Measurements from ENCODE around the gene CCDC142.

Gene CCDC142

GRCh38 chr2:74482801-74483674, at the start of gene CCDC142, which contains the start of gene TTC31:
Gene CCDC142 (minus strand): TSS chr2:74482998. CDS start chr2:74482837, 161 bp downstream.
Gene TTC31 (plus strand): TSS chr2:74483081. CDS start chr2:74483096, 15 bp downstream.
- peak; percentile 98 for DNase-seq

DNA sequence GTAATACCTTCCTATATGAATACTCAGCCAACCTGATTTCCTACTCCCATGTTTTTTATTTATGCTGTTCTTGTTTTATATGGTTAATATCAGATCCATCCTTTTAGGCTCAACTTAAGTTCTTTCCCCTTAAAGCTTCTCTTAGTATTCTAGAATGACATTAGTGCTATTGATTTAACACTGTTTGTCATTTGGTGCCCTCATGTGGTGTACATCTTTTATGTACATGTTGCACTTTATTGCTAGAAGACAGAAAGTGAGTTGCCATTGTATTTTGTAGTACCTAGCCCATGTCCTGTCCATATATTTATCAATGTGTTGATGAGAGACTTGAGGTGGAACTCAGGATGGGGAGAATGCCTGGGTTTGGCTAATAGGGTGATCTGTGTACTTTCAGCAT, 49.4 kb upstream of the CCDC142 start:
- DNase-seq: peak; percentile 15

DNA sequence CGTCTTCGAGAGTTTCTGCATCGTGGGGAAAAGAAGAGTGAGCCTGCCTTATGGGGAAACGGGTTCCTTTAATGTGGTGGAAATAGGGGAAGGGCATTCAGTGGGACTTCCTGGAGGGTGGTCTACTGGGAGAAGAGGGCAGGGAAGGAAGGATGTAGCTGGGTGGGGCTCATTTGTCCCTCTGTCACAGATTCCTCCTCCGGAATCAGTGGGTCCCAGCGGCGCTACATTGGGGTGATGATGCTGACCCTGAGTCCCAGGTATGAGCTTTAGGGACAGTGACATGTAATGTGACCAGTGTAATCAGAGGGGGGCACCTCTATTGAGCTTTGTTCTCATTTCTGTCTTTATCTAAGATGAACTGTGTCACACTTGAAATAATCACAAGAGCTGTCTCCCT, 48.9 kb upstream of the CCDC142 start:
- no peak for DNase-seq

DNA sequence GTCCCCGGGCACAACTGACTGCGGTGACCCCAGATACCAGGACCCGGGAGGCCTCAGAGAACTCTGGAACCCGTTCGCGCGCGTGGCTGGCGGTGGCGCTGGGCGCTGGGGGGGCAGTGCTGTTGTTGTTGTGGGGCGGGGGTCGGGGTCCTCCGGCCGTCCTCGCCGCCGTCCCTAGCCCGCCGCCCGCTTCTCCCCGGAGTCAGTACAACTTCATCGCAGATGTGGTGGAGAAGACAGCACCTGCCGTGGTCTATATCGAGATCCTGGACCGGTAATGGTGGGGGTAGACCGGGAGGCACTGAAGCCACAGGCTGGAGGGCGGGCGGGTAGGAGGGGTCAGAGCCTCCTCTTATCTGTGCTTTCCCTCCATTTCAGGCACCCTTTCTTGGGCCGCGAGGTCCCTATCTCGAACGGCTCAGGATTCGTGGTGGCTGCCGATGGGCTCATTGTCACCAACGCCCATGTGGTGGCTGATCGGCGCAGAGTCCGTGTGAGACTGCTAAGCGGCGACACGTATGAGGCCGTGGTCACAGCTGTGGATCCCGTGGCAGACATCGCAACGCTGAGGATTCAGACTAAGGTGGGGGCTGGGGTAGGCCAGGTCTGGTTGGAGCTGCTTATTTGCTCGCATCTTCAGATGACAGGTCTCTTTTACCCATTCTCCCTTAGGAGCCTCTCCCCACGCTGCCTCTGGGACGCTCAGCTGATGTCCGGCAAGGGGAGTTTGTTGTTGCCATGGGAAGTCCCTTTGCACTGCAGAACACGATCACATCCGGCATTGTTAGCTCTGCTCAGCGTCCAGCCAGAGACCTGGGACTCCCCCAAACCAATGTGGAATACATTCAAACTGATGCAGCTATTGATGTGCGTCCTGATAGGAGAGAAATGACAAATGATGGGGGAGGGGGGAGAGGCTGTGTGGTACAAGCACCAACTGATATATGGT, 47.7 kb upstream of the CCDC142 start:
- DNase-seq: peak; percentile 40

DNA sequence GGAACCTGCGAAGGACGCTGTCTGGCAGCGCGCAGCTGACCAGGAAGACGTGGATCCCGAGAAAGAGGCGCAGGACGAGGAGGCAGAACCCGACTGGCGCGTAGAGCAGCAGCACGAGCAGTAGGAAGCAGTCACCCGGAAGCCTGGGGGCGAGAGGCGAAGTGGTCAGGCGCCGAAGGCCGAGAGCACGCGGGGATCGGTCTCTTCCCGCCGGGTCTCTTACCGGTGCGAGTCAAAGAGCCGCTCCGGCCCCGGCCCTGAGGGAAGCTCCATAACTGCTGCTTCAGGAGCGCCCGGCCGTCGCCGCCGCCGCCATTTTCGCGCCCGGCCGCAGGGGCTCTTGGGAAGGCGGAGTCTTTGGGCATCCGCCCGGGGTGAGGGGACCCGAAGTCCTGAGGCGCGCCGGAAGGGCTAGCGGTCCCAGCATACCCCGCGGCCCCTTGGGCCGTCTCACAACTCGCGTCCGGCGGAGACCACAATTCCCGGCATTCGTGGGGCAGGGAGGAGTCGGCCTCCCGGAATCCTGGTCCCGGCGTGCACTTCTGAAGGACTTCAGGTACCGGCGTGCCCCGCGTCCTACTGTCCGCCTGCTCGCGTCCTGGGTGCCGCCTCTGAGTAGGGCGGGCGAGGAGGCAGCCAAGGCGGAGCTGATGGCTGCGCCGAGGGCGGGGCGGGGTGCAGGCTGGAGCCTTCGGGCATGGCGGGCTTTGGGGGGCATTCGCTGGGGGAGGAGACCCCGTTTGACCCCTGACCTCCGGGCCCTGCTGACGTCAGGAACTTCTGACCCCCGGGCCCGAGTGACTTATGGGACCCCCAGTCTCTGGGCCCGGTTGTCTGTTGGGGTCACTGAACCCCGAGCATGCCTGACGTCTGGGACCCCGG, 46.8 kb upstream of the CCDC142 start, which contains the start of the genes AUP1 and HTRA2:
AUP1 (minus strand) TSS at position 350 of the 882 bp plus-strand sequence; CDS start at position 273, 77 bp downstream.
HTRA2 (plus strand) TSS at position 577 of the 882 bp plus-strand sequence; CDS start at position 651, 74 bp downstream.
- DNase-seq: peak; percentile 96

GRCh38 chr2:74528600-74529356, 46.0 kb upstream of the CCDC142 start:
- no peak for DNase-seq

DNA sequence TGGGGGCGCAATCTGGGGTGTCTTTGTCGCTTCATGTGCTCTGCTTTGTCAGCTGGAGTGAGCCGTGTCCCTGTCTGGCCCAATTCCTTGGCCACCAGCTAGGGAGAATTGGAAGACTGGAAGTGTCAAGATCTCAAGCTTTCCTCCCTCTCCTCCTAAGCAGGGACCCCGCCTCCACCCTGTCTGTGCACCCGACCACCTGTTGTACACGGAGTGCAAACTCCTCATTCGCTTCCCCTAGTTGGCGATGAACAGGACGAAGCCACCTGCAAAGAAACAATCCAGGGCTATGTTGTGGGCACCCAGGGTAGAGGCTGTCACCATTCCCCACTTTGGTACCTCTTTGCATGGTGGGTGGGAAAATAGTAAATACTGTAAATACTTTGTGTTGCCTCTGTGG, 44.9 kb upstream of the CCDC142 start:
- DNase-seq: no peak

- no peak for DNase-seq
These were observed 43.9 kb upstream of the CCDC142 start for GRCh38 chr2:74526649-74527230.

DNA sequence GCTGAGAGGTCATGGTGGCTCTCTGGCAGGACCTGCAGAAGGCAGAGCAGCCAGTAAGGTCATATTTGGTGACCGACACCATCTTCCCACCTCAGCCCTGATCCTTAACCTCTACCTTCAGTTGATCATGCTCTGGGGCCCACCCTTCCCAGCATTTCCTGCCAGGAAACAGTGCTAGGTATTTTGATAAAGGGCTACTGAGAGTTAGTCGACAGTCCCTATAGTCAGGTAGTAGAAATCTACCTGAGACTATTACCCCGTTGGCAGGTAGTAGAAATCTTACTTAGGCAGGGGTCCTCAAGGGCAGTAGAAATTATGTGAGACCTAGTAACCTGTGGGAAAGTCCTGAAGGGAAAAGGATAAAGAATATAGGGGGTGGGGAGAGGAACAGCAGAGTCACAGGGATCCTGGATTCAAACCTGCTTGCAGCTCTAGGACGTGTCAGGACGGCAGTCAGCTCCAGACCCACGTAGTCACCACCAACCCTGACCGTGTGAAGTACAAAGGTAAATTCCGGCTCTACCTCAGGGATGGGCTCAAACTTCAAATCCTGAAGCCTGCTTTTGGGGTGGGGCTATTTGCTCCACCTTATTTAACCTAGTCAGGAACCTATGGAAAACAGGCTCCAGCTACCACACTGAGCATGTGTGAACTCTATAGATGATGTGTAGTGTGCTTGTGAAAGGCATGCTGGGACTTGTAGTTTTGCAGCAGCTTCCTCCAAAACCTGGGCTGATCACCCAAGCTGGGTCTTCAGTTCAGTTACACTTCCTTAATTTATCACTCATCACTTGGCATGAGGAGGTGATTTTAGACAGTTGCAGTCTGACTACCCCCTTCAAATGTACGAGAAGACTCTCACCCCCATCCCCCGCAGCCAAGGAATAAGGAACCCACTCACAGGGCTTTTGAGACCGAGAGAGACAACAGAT, 43.2 kb upstream of the CCDC142 start, which contains the start of gene DQX1:
DQX1 (minus strand) TSS at position 515 of the 932 bp plus-strand sequence; CDS start at position 13, 502 bp downstream.
- DNase-seq: no peak

DNA sequence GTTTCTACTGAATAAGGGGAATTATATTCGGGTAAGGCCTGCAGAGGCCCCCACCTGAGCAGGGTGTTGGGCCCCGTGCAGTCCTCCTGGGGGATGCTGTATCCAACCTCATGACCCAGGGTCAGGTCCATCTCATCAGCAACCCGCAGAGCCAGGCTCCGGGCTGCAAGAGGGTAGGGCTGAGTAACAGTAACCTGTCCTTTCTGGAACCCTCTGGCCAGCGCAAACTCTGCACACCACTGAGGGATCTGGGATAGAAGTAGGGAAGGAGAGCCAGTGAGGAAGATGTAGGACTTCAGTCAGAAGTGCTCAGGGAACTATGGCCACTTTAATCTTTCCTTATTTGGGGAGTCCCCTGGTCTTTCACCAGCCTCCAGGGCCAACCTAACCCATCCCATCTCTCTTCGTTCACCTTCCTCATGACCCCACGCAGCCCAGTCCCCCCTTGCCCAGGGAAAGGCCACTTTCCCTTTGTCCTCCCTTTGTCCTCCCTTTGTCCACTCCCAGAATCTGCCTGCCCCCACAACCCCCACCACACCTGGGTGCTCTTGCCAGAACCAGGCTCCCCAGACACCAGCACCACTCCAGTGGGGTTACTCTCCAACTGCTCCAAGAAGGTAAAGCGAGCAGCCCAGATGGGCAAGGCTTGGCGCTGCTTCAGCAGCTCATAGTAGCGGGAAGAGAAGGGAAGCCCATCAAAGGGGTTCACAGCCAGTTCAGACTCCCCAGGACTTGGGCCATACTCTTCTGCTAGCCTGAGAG, 42.3 kb upstream of the CCDC142 start:
- no peak for DNase-seq

- no peak for DNase-seq
These were observed 41.2 kb upstream of the CCDC142 start for GRCh38 chr2:74524005-74524404.

GRCh38 chr2:74522516-74522915, 39.7 kb upstream of the CCDC142 start:
- DNase-seq: no peak

- no peak for DNase-seq
These were observed 33.9 kb upstream of the CCDC142 start for GRCh38 chr2:74516650-74517049.

DNA sequence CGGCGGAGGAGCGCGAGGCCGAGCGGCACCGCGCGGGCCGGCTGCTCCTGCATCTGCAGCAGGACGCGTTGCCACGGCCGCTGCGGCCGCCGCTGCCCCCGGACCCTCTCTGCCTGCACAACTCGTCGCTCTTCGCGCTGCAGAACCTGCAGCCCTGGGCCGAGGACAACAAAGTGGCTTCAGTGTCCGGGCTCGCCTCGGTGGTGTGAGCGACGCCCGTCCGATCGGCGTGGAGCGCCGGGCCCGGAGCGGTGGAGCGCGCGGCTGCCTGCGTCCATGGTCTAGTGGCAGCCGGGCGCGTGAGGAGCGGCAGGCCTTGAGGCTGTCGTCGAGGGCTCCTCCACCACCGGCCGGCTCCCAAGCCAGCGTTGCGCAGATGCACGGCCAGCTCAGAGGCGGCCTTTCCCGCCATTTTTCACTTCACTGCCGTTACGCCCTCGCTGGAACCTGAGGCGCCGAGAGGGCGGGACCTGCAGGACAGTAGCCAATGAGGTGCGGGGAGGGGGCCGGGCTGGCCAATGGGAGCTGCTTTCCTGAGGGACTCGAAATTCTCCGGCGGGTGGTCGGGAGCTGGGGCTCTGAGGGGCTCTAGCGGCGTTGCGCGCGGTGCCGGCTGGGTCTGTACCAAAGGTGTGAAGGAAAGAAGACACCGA, 33.3 kb upstream of the CCDC142 start:
- DNase-seq: peak; percentile 41

DNA sequence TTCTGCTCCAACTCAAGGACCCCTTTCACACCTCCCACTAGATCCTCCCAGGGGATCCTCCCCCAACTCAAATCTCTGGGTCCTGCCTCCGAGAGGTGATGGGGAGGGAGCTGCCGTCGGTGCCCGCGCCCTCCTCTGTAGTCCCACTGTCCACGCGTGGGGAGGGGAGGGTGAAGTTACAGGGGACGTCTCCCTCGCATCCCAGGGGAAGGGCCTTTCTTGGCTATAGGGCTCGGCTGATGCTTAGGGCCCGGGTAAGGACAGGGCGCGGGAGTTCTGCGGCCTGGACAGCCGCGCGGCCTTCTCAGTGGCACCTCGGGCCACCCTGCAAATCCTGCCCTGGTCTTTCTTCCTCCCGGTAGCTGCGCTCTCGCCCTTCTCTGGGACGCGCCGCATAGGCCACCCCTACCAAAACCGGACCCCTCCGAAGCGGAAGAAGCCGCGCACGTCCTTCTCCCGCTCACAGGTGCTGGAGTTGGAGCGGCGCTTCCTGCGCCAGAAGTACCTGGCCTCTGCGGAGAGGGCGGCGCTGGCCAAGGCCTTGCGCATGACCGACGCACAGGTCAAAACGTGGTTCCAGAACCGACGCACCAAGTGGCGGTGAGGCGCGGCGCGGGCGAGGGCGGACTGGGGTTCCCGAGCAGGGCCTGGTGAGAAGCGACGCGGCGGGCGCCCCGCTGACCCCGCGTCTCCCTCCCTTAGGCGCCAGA, 32.6 kb upstream of the CCDC142 start:
- DNase-seq: no peak

- DNase-seq: no peak
These were observed 31.8 kb upstream of the CCDC142 start, which contains the start of gene TLX2 for GRCh38 chr2:74514368-74515270. Gene TLX2 (plus strand): TSS chr2:74514450. CDS start chr2:74514807, 357 bp downstream.

Data from NCI-H510A treated with DMSO at 0.1 percent for 48 hours (cell line).